Spleen (tissue), 7 donors: ENCODE data around the gene NEK10.

Experiments used
- POLR2A ChIP-seq, 3 donors: fragments of 450-650 bp; IDR thresholded peaks; one replicate each; pipeline ENCODE4 v1.5.1; 2017; ENCODE audit warnings: antibody characterized with exemption in 3 of 3, mild to moderate bottlenecking in 1 of 3
- TF ChIP-seq, protein P1 (sequence below), 11 experiments: fragments of 200-600 bp in 7 of 11; fragments of 450-650 bp in 4 of 11; sonication (generic) in 4 of 11; IDR thresholded peaks in 8 of 11; conservative IDR thresholded peaks in 3 of 11; 1 replicate in 7 of 11; 2 replicates in 4 of 11; pipeline versions ENCODE4 v1.4.0 to v1.8.0; 2016 to 2021; ENCODE audit warnings: antibody characterized with exemption in 11 of 11, inconsistent platforms in 4 of 11, mild to moderate bottlenecking in 1 of 11
- donor health status: DM: no; HTN: no; CAD: no; lungs with moderate emphysema.
- donor health status: DM: no; HTN: no; CAD: no.
- donor health status: DM: no; HTN: no; CAD: no.

GRCh38 chr3:27081992-27082607 lies 287.1 kb downstream of the NEK10 start:
- no peak for TF ChIP-seq POLR2A (IDR thresholded peaks at IDR 0.05)
- TF ChIP-seq, protein P1, sequence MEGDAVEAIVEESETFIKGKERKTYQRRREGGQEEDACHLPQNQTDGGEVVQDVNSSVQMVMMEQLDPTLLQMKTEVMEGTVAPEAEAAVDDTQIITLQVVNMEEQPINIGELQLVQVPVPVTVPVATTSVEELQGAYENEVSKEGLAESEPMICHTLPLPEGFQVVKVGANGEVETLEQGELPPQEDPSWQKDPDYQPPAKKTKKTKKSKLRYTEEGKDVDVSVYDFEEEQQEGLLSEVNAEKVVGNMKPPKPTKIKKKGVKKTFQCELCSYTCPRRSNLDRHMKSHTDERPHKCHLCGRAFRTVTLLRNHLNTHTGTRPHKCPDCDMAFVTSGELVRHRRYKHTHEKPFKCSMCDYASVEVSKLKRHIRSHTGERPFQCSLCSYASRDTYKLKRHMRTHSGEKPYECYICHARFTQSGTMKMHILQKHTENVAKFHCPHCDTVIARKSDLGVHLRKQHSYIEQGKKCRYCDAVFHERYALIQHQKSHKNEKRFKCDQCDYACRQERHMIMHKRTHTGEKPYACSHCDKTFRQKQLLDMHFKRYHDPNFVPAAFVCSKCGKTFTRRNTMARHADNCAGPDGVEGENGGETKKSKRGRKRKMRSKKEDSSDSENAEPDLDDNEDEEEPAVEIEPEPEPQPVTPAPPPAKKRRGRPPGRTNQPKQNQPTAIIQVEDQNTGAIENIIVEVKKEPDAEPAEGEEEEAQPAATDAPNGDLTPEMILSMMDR (IDR thresholded peaks at IDR 0.05 in 8 of 11, conservative IDR thresholded peaks at IDR 0.05 in 3 of 11), result no peak
